Psoas muscle (tissue), 8 donors: ENCODE results near the gene TNFSF10. TPM values are rescaled to one million over a fixed set of nuclear protein-coding genes. Genes with fewer than 3 reads are reported as not detected.
A peak's percentile ranks its signal among the peaks of the same experiment; 100 is the strongest.
"Not testable (repeated sequence)": the region's sequence is repeated elsewhere in the genome, so short reads cannot be mapped to it uniquely, and the experiment has no call there.

ENCODE experiments used
- ATAC-seq, 4 donors: fragments of 200-7000 bp; cut with Tn5 transposase; one replicate each; pipeline ENCODE4 v1.9.1; 2020; ENCODE audit warnings: moderate library complexity in 3 of 4, mild to moderate bottlenecking in 2 of 4
- DNase-seq, 2 donors: peaks; one replicate each; pipeline ENCODE4 v3.0.0-alpha.2; 2020
- H3K27ac ChIP-seq: fragments of 200-600 bp; one replicate; pipeline ENCODE4 v1.8.0; 2022
- H3K27me3 ChIP-seq, 3 donors: fragments of 200-600 bp in 1 of 3; one replicate each; pipeline versions ENCODE4 v1.6.1 to v1.8.0; 2013 to 2022; ENCODE audit warnings: low read length in 2 of 3, mild to moderate bottlenecking in 2 of 3, moderate library complexity in 1 of 3; ENCODE audit not compliant: insufficient read depth in 3 of 3
- H3K36me3 ChIP-seq, 2 donors: fragments of 200-600 bp in 1 of 2; one replicate each; pipeline versions ENCODE4 v1.6.1 to v1.8.0; 2013 to 2022; ENCODE audit warnings: low read depth in 1 of 2, mild to moderate bottlenecking in 1 of 2, moderate library complexity in 1 of 2; ENCODE audit not compliant: insufficient read depth in 1 of 2
- H3K4me1 ChIP-seq: fragments of 200-600 bp; one replicate; pipeline ENCODE4 v1.8.0; 2022
- H3K4me3 ChIP-seq: fragments of 200-600 bp; one replicate; pipeline ENCODE4 v1.8.0; 2022; ENCODE audit warnings: mild to moderate bottlenecking
- H3K9me3 ChIP-seq: fragments of 200-600 bp; one replicate; pipeline ENCODE4 v1.8.0; 2022
- WGBS, 3 donors: extraction: QIAGEN DNeasy Blood & Tissue Kit; methylation state at CpG; one replicate each; pipeline versions ENCODE4 v1.1.6 to v1.1.7; 2013; 5-methylcytosine and 5-hydroxymethylcytosine counted together
- intact Hi-C, 2 donors: fragments of 100-400 bp; cut with DNase I; formaldehyde crosslinking; loops; one replicate each; pipeline versions ENCODE4 v1.11.0 to v1.14.2; 2022
- polyA plus RNA-seq, 3 donors: library from polyadenylated mRNA; stranded (reverse); fragments of 200-250 nt; gene quantifications; one replicate each; pipeline ENCODE4 v1.2.3, GENCODE V29; 2013
- total RNA-seq, 4 donors: library from RNA; stranded (reverse); fragmentation: NEBNext Ultra II Directional in 2 of 4; extraction: Animal tissue kit (Norgen Biotek cat#: 25700) in 2 of 4; gene quantifications; one replicate each; pipeline versions ENCODE4 v1.2.1 to v1.2.4, GENCODE V29; 2021 to 2023
- TF ChIP-seq, protein P1 (sequence below): fragments of 200-600 bp; IDR thresholded peaks from one replicate; pipeline ENCODE4 v1.8.0; 2022; ENCODE audit warnings: antibody characterized with exemption
- donor health status: healthy with polysubstance abuse.
- donor health status: DM: no; HTN: no; CAD: no; lungs with moderate emphysema.
- donor health status: Bipolar disorder and iron deficiency.
- donor health status: healthy.
- donor health status: DM: yes; HTN: yes; CAD: no.
- donor health status: DM: no; HTN: no; CAD: no.
- donor health status: DM: no; HTN: no; CAD: no.
- donor health status: DM: yes; HTN: yes; CAD: no.

The TNFSF10 gene
- total and polyA plus RNA-seq, 7 donors = 5.5 to 18.6 (median 10.0) TPM

DNA sequence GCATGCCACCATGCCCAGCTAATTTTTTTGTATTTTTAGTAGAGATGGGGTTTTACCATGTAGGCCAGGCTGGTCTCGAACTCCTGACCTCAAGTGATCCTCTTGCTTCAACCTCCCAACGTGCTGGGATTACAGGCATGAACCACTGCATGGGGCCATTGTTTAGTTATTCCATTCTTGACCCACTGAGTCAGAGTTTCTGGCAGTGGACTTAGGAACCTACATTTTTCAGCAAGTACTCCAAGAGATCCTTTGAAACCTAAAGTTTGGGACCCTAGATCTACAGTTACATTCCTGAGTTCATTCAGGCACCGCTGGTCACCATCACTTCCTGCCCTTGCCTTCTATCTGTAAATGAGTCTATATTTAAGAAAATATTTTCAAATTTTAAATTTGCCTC, 1.4 kb upstream of the TNFSF10 start:
- H3K4me1 ChIP-seq = no peaks in the 10 kb centered on the region
- intact Hi-C loops = no loop called here
- no peaks in the 10 kb centered on the region for H3K27me3 ChIP-seq
- no peaks in the 10 kb centered on the region for H3K9me3 ChIP-seq
- H3K36me3 ChIP-seq = no peaks in the 10 kb centered on the region
- TF ChIP-seq, protein P1, sequence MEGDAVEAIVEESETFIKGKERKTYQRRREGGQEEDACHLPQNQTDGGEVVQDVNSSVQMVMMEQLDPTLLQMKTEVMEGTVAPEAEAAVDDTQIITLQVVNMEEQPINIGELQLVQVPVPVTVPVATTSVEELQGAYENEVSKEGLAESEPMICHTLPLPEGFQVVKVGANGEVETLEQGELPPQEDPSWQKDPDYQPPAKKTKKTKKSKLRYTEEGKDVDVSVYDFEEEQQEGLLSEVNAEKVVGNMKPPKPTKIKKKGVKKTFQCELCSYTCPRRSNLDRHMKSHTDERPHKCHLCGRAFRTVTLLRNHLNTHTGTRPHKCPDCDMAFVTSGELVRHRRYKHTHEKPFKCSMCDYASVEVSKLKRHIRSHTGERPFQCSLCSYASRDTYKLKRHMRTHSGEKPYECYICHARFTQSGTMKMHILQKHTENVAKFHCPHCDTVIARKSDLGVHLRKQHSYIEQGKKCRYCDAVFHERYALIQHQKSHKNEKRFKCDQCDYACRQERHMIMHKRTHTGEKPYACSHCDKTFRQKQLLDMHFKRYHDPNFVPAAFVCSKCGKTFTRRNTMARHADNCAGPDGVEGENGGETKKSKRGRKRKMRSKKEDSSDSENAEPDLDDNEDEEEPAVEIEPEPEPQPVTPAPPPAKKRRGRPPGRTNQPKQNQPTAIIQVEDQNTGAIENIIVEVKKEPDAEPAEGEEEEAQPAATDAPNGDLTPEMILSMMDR = no peak
- ATAC-seq = no peak
- WGBS, 3 donors = 82 to 89% (median 84%) methylated on average over 3 of the region's 3 CpGs
- no peak overlapping the region for H3K27ac ChIP-seq
- DNase-seq = no peak
- H3K4me3 ChIP-seq = no peak overlapping the region

DNA sequence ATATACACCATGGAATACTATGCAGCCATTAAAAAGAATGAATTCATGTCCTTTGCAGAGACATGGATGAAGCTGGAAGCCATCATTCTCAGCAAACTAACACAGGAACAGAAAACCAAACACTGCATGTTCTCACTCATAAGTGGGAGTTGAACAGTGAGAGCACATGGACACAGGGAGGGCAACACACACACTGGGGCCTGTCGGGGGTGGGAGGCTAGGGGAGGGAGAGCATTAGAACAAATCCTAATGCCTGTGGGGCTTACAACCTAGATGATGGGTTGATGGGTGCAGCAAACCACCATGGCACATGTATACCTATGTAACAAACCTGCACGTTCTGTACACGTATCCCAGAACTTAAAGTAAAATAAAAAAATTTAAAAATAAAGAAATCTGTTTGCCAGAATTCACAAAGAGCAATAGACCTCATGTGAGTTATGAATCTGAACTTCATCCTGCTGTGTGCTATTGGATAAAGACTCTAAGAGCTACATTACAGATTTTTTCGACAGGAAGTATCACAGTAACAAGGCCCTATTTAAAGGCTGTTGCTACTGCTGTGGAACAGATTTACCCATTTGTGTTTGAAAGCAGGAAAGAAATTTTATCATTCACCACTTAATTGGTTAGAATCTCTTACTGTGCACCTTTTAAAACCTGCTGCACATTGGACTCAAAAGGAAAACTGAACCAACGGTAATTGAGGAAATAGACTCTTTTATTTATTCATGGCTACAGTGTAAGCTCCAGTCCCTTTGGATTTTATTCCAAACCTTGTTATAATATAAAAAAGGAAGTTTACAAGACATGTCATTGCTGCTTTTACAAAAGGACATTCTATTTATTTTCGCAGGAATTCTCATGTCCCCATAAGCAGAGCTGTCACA, 1.1 kb downstream of the TNFSF10 start:
- H3K27me3 ChIP-seq, intact Hi-C loops, H3K36me3 ChIP-seq, ATAC-seq, H3K4me1 ChIP-seq, DNase-seq, H3K9me3 ChIP-seq: not testable (repeated sequence)
- peak overlapping the region; percentile 61 for H3K27ac ChIP-seq
- peak overlapping the region; percentile 68 for H3K4me3 ChIP-seq
- 62 to 67% (median 66%) methylated on average over 6 of the region's 6 CpGs for WGBS, 3 donors

DNA sequence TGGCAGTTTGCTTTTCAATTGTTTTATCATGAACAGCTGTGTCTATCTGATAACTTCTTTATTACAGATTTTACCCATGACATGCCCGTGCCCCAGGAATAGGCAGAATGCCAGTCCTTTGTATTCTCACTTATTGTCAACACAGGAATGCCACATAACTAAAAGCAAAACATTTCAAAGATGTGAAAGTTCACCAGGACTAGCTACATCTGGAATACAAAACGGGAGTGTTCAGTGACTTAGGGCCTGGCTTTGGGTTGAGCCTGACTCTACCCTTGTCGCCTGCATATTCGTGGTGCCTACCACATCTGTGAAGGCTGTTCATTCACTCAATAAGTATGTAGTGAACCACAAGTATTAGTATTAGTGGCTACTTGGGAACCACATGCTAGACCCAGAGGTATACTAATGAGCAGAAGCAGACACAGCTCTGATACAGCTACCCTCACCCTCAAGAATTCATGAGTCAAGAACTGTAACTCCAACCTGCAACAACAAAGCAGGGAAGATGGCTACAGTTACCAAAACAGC, 2.9 kb downstream of the TNFSF10 start:
- peak overlapping the region; percentile 9 for H3K27ac ChIP-seq
- 51 to 57% (median 55%) methylated on average over 4 of the region's 4 CpGs for WGBS, 3 donors
- H3K9me3 ChIP-seq = no peaks in the 10 kb centered on the region
- ATAC-seq (no peak), DNase-seq (no peak)
- H3K27me3 ChIP-seq = no peaks in the 10 kb centered on the region
- TF ChIP-seq, protein P1 = no peak
- H3K4me3 ChIP-seq = peak overlapping the region; percentile 68
- intact Hi-C loops = no loop called here
- H3K4me1 ChIP-seq = peaks cover 9% of the 10 kb centered on the region
- H3K36me3 ChIP-seq = no peaks in the 10 kb centered on the region

DNA sequence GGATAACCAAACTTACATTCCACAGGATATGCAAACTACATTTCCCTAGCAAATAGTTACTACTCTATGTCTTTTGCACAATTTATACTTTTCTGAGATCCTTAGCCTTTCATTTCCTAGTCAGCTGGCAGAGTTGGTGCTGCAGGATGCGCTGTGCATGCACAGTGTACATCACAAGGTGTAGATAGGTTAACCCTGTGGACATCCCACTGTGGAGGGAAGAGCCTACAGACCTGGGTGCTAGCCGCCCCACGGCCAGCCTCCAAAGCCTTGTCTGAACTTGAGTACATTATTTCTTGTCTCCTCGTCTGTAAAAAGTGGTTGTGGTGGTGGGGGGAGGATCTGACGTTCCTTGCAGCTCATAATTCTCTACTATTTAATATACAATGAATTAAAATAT, 3.5 kb downstream of the TNFSF10 start:
- Histone ChIP-seq H3K27ac (no peak overlapping the region), H3K4me3 (peak overlapping the region; percentile 68), H3K36me3 (no peaks in the 10 kb centered on the region)

More for the DNA sequence above, 3.5 kb downstream of the TNFSF10 start:
- H3K27me3 ChIP-seq = no peaks in the 10 kb centered on the region
- 70 to 73% (median 71%) methylated on average over 5 of the region's 5 CpGs for WGBS, 3 donors
- peaks cover 14% of the 10 kb centered on the region for H3K4me1 ChIP-seq
- intact Hi-C loops = no loop called here
- DNase-seq (no peak), ATAC-seq (no peak)
- H3K9me3 ChIP-seq = no peaks in the 10 kb centered on the region
- TF ChIP-seq, protein P1 = no peak
